GM23338 (cell line): ENCODE results near the gene LRIF1. TPM values are rescaled to one million over a fixed set of nuclear protein-coding genes. Genes with fewer than 3 reads are reported as not detected.

Source experiments
- ATAC-seq: fragments of 200-7000 bp; cut with Tn5 transposase; 3 replicates; pipeline ENCODE4 v1.9.1; 2020
- DNase-seq: peaks from one replicate; pipeline ENCODE4 v3.0.0-alpha.2; 2015; ENCODE audit warnings: low spot score
- H2AFZ ChIP-seq: fragments of 200-600 bp; sonication (generic); 2 replicates; pipeline ENCODE4 v1.8.0; 2016; ENCODE audit warnings: antibody characterized with exemption, mild to moderate bottlenecking, moderate library complexity
- H3F3A ChIP-seq: fragments of 200-600 bp; sonication (generic); replicated peaks from 2 replicates; pipeline ENCODE4 v1.8.0; 2017; ENCODE audit warnings: antibody characterized with exemption, mixed run types, low read depth
- H3K27ac ChIP-seq: fragments of 200-600 bp; sonication (generic); 2 replicates; pipeline ENCODE4 v1.6.1; 2016; ENCODE audit warnings: low read depth
- H3K27me3 ChIP-seq: fragments of 200-600 bp; sonication (generic); 2 replicates; pipeline ENCODE4 v1.8.0; 2016; ENCODE audit warnings: mild to moderate bottlenecking, mixed run types, moderate library complexity; ENCODE audit not compliant: insufficient read depth
- H3K36me3 ChIP-seq: fragments of 200-600 bp; sonication (generic); 2 replicates; pipeline ENCODE4 v1.8.0; 2016; ENCODE audit warnings: mild to moderate bottlenecking; ENCODE audit not compliant: insufficient read depth
- H3K4me1 ChIP-seq: fragments of 200-600 bp; sonication (generic); 2 replicates; pipeline ENCODE4 v1.8.0; 2016; ENCODE audit warnings: mild to moderate bottlenecking, moderate library complexity; ENCODE audit not compliant: insufficient read depth
- H3K4me2 ChIP-seq: fragments of 200-600 bp; sonication (generic); 2 replicates; pipeline ENCODE4 v1.7.1; 2017; ENCODE audit warnings: mixed run types
- H3K4me3 ChIP-seq: fragments of 200-600 bp; sonication (generic); 2 replicates; pipeline ENCODE4 v1.6.1; 2016; ENCODE audit warnings: mixed run types
- H3K79me2 ChIP-seq: fragments of 200-600 bp; sonication (generic); replicated peaks from 2 replicates; pipeline ENCODE4 v1.8.0; 2017; ENCODE audit warnings: mild to moderate bottlenecking; ENCODE audit not compliant: insufficient read depth
- H3K9me2 ChIP-seq: fragments of 200-600 bp; sonication (generic); 2 replicates; pipeline ENCODE4 v1.8.0; 2017; ENCODE audit not compliant: insufficient read depth
- H4K20me1 ChIP-seq: fragments of 200-600 bp; sonication (generic); replicated peaks from 2 replicates; pipeline ENCODE4 v1.8.0; 2017; ENCODE audit warnings: mild to moderate bottlenecking; ENCODE audit not compliant: insufficient read depth
- H3K27ac Mint-ChIP-seq: 2 replicates; pipeline ENCODE4 v1.8.0; 2020; ENCODE audit warnings: inconsistent platforms, mild to moderate bottlenecking, moderate library complexity, mixed read lengths
- H3K27me3 Mint-ChIP-seq: 3 replicates; pipeline ENCODE4 v1.8.0; 2022; ENCODE audit warnings: low read depth, mild to moderate bottlenecking, moderate library complexity, mixed read lengths, inconsistent platforms; ENCODE audit not compliant: insufficient read depth, poor library complexity
- H3K36me3 Mint-ChIP-seq: 3 replicates; pipeline ENCODE4 v1.8.0; 2021; ENCODE audit warnings: low read depth, mild to moderate bottlenecking, inconsistent platforms, moderate library complexity, mixed read lengths
- H3K4me1 Mint-ChIP-seq: 3 replicates; pipeline ENCODE4 v1.8.0; 2020; ENCODE audit warnings: mild to moderate bottlenecking, inconsistent platforms, mixed read lengths
- H3K4me3 Mint-ChIP-seq: 3 replicates; pipeline ENCODE4 v1.8.0; 2021; ENCODE audit warnings: moderate library complexity, mild to moderate bottlenecking, inconsistent platforms, mixed read lengths
- H3K9me3 Mint-ChIP-seq: 3 replicates; pipeline ENCODE4 v1.8.0; 2020; ENCODE audit warnings: moderate library complexity, mild to moderate bottlenecking, inconsistent platforms, mixed read lengths
- CREB1 ChIP-seq: fragments of 250-450 bp; sonication (Bioruptor Pico); IDR thresholded peaks from 2 replicates; pipeline ENCODE4 v1.5.0; 2020; ENCODE audit warnings: low read depth, mild to moderate bottlenecking, moderate library complexity
- ETS1 ChIP-seq: IDR thresholded peaks from 2 replicates; pipeline ENCODE4 v1.6.1; 2016; ENCODE audit warnings: antibody characterized with exemption
- EZH2 ChIP-seq: fragments of 200-600 bp; sonication (generic); IDR thresholded peaks from one replicate; pipeline ENCODE4 v1.8.0; 2017; ENCODE audit warnings: antibody characterized with exemption, mild to moderate bottlenecking, low read depth; ENCODE audit not compliant: unreplicated experiment
- EZH2phosphoT487 ChIP-seq: fragments of 200-600 bp; sonication (generic); IDR thresholded peaks from one replicate; pipeline ENCODE4 v1.8.1; 2018; ENCODE audit warnings: antibody characterized with exemption; ENCODE audit not compliant: unreplicated experiment
- JUNB ChIP-seq: IDR thresholded peaks from one replicate; pipeline ENCODE4 v1.6.1; 2016; ENCODE audit warnings: antibody characterized with exemption; ENCODE audit not compliant: unreplicated experiment
- NANOG ChIP-seq: IDR thresholded peaks from 2 replicates; pipeline ENCODE4 v1.6.1; 2016; ENCODE audit warnings: antibody characterized with exemption, borderline replicate concordance
- POLR2AphosphoS5 ChIP-seq: IDR thresholded peaks from 2 replicates; pipeline ENCODE4 v1.6.1; 2016; ENCODE audit warnings: antibody characterized with exemption, low read depth
- REST ChIP-seq: IDR thresholded peaks from one replicate; pipeline ENCODE4 v1.6.1; 2018; ENCODE audit warnings: antibody characterized with exemption; ENCODE audit not compliant: unreplicated experiment
- ZNF114 ChIP-seq: fragments of 250-450 bp; sonication (Bioruptor Pico); IDR thresholded peaks from 2 replicates; pipeline ENCODE4 v1.5.0; 2020; ENCODE audit warnings: mild to moderate bottlenecking, moderate library complexity
- ZNF331 ChIP-seq: fragments of 250-450 bp; sonication (Bioruptor Pico); IDR thresholded peaks from 2 replicates; pipeline ENCODE4 v1.5.0; 2020; ENCODE audit warnings: low read depth, mild to moderate bottlenecking, moderate library complexity
- ZNF462 ChIP-seq: fragments of 250-450 bp; sonication (Bioruptor Pico); IDR thresholded peaks from 2 replicates; pipeline ENCODE4 v1.5.0; 2020; ENCODE audit warnings: mild to moderate bottlenecking, moderate library complexity
- polyA plus RNA-seq: library from polyadenylated mRNA; unstranded; fragments of >200 nt; fragmentation: Nextera tagmentation; extraction: Ambion mirVana; gene quantifications from 2 replicates; pipeline ENCODE4 v1.2.1, GENCODE V29; 2016
- total RNA-seq: library from RNA; depleted of rRNA; stranded (reverse); fragments of >200 nt; shearing (Covaris generic); gene quantifications from 2 replicates; pipeline ENCODE4 v1.2.3, GENCODE V29; 2014
- TF ChIP-seq, protein P1 (sequence below), 2 experiments: fragments of 200-600 bp in 1 of 2; sonication (generic) in 1 of 2; conservative IDR thresholded peaks; 2 replicates each; pipeline versions ENCODE4 v1.5.1 to v1.6.1; 2016 to 2017; ENCODE audit warnings: antibody characterized with exemption in 2 of 2, low read depth in 2 of 2, mild to moderate bottlenecking in 2 of 2, moderate library complexity in 1 of 2

Gene LRIF1
- total and polyA plus RNA-seq, 2 experiments from 2014 or later, result 32.6 to 37.9 TPM

- Histone ChIP-seq H3K4me1 (no peaks in the 10 kb centered on the region), H3F3A (no peaks in the 10 kb centered on the region), H2AFZ (no peak overlapping the region), H3K79me2 (no peaks in the 10 kb centered on the region), H3K36me3 (no peaks in the 10 kb centered on the region), H3K4me3 (no peak overlapping the region), H3K27ac (no peak overlapping the region), H4K20me1 (no peaks in the 10 kb centered on the region), H3K27me3 (no peaks in the 10 kb centered on the region), H3K4me2 (no peak overlapping the region), H3K9me2 (0 out of 2 replicates have a peak, but pooled peaks cover 3% of the 10 kb centered on the region)
- DNase-seq, result no peak
- no peak for TF ChIP-seq ZNF114 (CRISPR knock-in tag)
- no peak for TF ChIP-seq EZH2phosphoT487
- no peak for TF ChIP-seq JUNB
- TF ChIP-seq, protein P1, sequence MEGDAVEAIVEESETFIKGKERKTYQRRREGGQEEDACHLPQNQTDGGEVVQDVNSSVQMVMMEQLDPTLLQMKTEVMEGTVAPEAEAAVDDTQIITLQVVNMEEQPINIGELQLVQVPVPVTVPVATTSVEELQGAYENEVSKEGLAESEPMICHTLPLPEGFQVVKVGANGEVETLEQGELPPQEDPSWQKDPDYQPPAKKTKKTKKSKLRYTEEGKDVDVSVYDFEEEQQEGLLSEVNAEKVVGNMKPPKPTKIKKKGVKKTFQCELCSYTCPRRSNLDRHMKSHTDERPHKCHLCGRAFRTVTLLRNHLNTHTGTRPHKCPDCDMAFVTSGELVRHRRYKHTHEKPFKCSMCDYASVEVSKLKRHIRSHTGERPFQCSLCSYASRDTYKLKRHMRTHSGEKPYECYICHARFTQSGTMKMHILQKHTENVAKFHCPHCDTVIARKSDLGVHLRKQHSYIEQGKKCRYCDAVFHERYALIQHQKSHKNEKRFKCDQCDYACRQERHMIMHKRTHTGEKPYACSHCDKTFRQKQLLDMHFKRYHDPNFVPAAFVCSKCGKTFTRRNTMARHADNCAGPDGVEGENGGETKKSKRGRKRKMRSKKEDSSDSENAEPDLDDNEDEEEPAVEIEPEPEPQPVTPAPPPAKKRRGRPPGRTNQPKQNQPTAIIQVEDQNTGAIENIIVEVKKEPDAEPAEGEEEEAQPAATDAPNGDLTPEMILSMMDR (conservative IDR thresholded peaks at IDR 0.05; ENCODE audit: low read depth in 2 of 2), result no peak
- no peak for TF ChIP-seq NANOG
- no peak for TF ChIP-seq ETS1
- TF ChIP-seq EZH2, result no peak
- TF ChIP-seq POLR2AphosphoS5, result no peak
- no peak for TF ChIP-seq CREB1 (CRISPR knock-in tag)
- TF ChIP-seq REST, result no peak
- no peak for TF ChIP-seq ZNF462 (CRISPR knock-in tag)
- no peak for TF ChIP-seq ZNF331
- H3K4me3 Mint-ChIP-seq, result no peak overlapping the region
- H3K27me3 Mint-ChIP-seq, result no peaks in the 10 kb centered on the region
- H3K9me3 Mint-ChIP-seq, result no peaks in the 10 kb centered on the region; the same call in 2 of the 3 replicates
- no peaks in the 10 kb centered on the region for H3K36me3 Mint-ChIP-seq
- ATAC-seq, result no peak
- peaks cover 8% of the 10 kb centered on the region; the same call in 2 of the 3 replicates for H3K4me1 Mint-ChIP-seq
- no peak overlapping the region for H3K27ac Mint-ChIP-seq
Observed at GRCh38 chr1:110914676-110915075, 49.0 kb downstream of the LRIF1 start.
